ENCODE results near the gene EBF4. TPM values are rescaled to one million over a fixed set of nuclear protein-coding genes. Genes with fewer than 3 reads are reported as not detected.

The EBF4 gene
- polyA plus RNA-seq, 1 donor from 2014 or later = 13.2 TPM

DNA sequence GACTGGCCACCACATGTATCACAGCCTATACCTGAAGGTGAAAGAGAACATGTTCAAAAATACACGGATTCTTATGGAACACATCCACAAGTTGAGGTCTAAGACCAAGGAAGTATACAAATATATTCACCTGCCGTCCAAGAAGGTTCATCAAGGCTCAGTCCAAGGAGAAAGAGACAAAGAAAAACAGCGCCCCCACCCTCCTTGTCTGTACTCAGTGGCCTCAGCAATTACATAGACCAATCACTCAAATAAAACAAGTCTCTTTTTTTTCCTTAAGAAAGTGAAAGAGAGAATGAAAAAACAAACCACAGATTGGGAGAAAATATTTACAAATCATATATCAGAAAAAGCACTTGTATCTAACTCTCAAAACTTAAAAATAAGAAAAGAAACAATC lies 88.4 kb downstream of the EBF4 start:
- H3K4me3 ChIP-seq (ENCODE audit: low read length) = no peak overlapping the region
- H3K79me2 ChIP-seq (replicated peaks; ENCODE audit: insufficient read depth, low read length) = no peaks in the 10 kb centered on the region
- no peaks in the 10 kb centered on the region for H3K36me3 ChIP-seq (ENCODE audit: insufficient read depth, low read length)
- H3K27ac ChIP-seq (ENCODE audit: low read length) = no peak overlapping the region
- no peaks in the 10 kb centered on the region for H3F3A ChIP-seq (ENCODE audit: insufficient read depth, low read length, poor library complexity, severe bottlenecking)
- no peak overlapping the region for H3K4me2 ChIP-seq (ENCODE audit: low read length)
- no peaks in the 10 kb centered on the region for H4K20me1 ChIP-seq (ENCODE audit: insufficient read depth)
- TF ChIP-seq POLR2AphosphoS5 (IDR thresholded peaks at IDR 0.05) (no peak), SMC3 (conservative IDR thresholded peaks at IDR 0.05; ENCODE audit: poor library complexity) (no peak), REST (IDR thresholded peaks at IDR 0.05; ENCODE audit: borderline replicate concordance) (no peak), RAD21 (conservative IDR thresholded peaks at IDR 0.05) (no peak), TAF1 (IDR thresholded peaks at IDR 0.05; ENCODE audit: low read depth) (no peak), EZH2 (IDR thresholded peaks at IDR 0.05; ENCODE audit: borderline replicate concordance, insufficient read depth, low read length, poor library complexity, severe bottlenecking) (no peak), MXI1 (conservative IDR thresholded peaks at IDR 0.05; ENCODE audit: poor library complexity, severe bottlenecking) (no peak), EP300 (conservative IDR thresholded peaks at IDR 0.05; ENCODE audit: poor library complexity, severe bottlenecking) (no peak)
- TF ChIP-seq, protein P1, sequence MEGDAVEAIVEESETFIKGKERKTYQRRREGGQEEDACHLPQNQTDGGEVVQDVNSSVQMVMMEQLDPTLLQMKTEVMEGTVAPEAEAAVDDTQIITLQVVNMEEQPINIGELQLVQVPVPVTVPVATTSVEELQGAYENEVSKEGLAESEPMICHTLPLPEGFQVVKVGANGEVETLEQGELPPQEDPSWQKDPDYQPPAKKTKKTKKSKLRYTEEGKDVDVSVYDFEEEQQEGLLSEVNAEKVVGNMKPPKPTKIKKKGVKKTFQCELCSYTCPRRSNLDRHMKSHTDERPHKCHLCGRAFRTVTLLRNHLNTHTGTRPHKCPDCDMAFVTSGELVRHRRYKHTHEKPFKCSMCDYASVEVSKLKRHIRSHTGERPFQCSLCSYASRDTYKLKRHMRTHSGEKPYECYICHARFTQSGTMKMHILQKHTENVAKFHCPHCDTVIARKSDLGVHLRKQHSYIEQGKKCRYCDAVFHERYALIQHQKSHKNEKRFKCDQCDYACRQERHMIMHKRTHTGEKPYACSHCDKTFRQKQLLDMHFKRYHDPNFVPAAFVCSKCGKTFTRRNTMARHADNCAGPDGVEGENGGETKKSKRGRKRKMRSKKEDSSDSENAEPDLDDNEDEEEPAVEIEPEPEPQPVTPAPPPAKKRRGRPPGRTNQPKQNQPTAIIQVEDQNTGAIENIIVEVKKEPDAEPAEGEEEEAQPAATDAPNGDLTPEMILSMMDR (IDR thresholded peaks at IDR 0.05; ENCODE audit: poor library complexity, severe bottlenecking) = no peak
- no peaks in the 10 kb centered on the region for H3K9me3 ChIP-seq (ENCODE audit: low read length)
- H3K27me3 ChIP-seq (ENCODE audit: insufficient read depth, low read depth, low read length) = no peaks in the 10 kb centered on the region
- no peak overlapping the region for H2AFZ ChIP-seq (ENCODE audit: low read depth, low read length)
- no peak overlapping the region for H3K9ac ChIP-seq (ENCODE audit: low read length)
- no peaks in the 10 kb centered on the region for H3K9me2 ChIP-seq (ENCODE audit: insufficient read depth, low read length)

GRCh38 chr20:2783908-2784566 lies 91.5 kb downstream of the EBF4 start:
- H2AFZ ChIP-seq (ENCODE audit: low read depth, low read length) = no peak overlapping the region
- no peaks in the 10 kb centered on the region for H3K9me2 ChIP-seq (ENCODE audit: insufficient read depth, low read length)
- H3K27me3 ChIP-seq (ENCODE audit: insufficient read depth, low read depth, low read length) = no peaks in the 10 kb centered on the region
- H3K36me3 ChIP-seq (ENCODE audit: insufficient read depth, low read length) = no peaks in the 10 kb centered on the region
- H3K9me3 ChIP-seq (ENCODE audit: low read length) = no peaks in the 10 kb centered on the region
- H3K9ac ChIP-seq (ENCODE audit: low read length) = no peak overlapping the region
- H3F3A ChIP-seq (ENCODE audit: insufficient read depth, low read length, poor library complexity, severe bottlenecking) = no peaks in the 10 kb centered on the region
- no peak overlapping the region for H3K4me3 ChIP-seq (ENCODE audit: low read length)
- TF ChIP-seq RAD21 (conservative IDR thresholded peaks at IDR 0.05) = no peak
- TF ChIP-seq MXI1 (conservative IDR thresholded peaks at IDR 0.05; ENCODE audit: poor library complexity, severe bottlenecking) = no peak
- TF ChIP-seq SMC3 (conservative IDR thresholded peaks at IDR 0.05; ENCODE audit: poor library complexity) = no peak
- TF ChIP-seq TAF1 (IDR thresholded peaks at IDR 0.05; ENCODE audit: low read depth) = no peak
- no peak overlapping the region for H3K4me2 ChIP-seq (ENCODE audit: low read length)
- H3K27ac ChIP-seq (ENCODE audit: low read length) = no peak overlapping the region
- no peaks in the 10 kb centered on the region for H3K79me2 ChIP-seq (replicated peaks; ENCODE audit: insufficient read depth, low read length)
- no peaks in the 10 kb centered on the region for H4K20me1 ChIP-seq (ENCODE audit: insufficient read depth)

Measured in neural cell (in vitro differentiated cells).